IMR-90 (cell line): ENCODE results near the gene BOD1L2. TPM values are rescaled to one million over a fixed set of nuclear protein-coding genes. Genes with fewer than 3 reads are reported as not detected.

ENCODE experiments used
- ATAC-seq: fragments of 200-7000 bp; cut with Tn5 transposase; 2 replicates; pipeline ENCODE4 v1.9.1; 2020; ENCODE audit warnings: low read depth, mild to moderate bottlenecking, moderate library complexity
- BruUV-seq: library from RNA; stranded (reverse); fragments of 400-500 nt; replicated peaks from 2 replicates; lab custom pipeline; 2021; lab: Mats Ljungman, UMichigan
- CTCF ChIA-PET: fragments of 300-600 bp; formaldehyde crosslinking; extraction: SDS; loops from one replicate; lab custom pipeline; 2021; ENCODE audit warnings: antibody characterized with exemption; lab: Yijun Ruan, JAX
- POLR2A ChIA-PET: fragments of 300-600 bp; sonication (Branson Sonifier 250); formaldehyde crosslinking; loops from one replicate; lab custom pipeline; 2022; ENCODE audit warnings: antibody characterized with exemption; ENCODE audit not compliant: unreplicated experiment; lab: Charles Lee
- DNase-seq: peaks from one replicate; pipeline ENCODE4 v3.0.0; 2013
- H2AFZ ChIP-seq: replicated peaks from 2 replicates; pipeline ENCODE3; 2013; ENCODE audit warnings: low read length, mild to moderate bottlenecking; ENCODE audit not compliant: poor library complexity
- H2AK5ac ChIP-seq: 2 replicates; pipeline ENCODE4 v1.6.1; 2013; ENCODE audit warnings: low read depth, low read length, inconsistent platforms
- H2AK9ac ChIP-seq: replicated peaks from 2 replicates; pipeline ENCODE3; 2013; ENCODE audit warnings: mild to moderate bottlenecking, low read depth, low read length, moderate library complexity; ENCODE audit not compliant: poor library complexity
- H2BK120ac ChIP-seq: 2 replicates; pipeline ENCODE4 v1.6.1; 2013; ENCODE audit warnings: low read depth, low read length, inconsistent platforms
- H2BK15ac ChIP-seq: 3 replicates; pipeline ENCODE4 v1.6.1; 2013; ENCODE audit warnings: low read depth, low read length, inconsistent platforms
- H2BK20ac ChIP-seq: 2 replicates; pipeline ENCODE4 v1.6.1; 2013; ENCODE audit warnings: low read depth, mild to moderate bottlenecking, inconsistent platforms, low read length, moderate library complexity
- H2BK5ac ChIP-seq: 2 replicates; pipeline ENCODE4 v1.6.1; 2013; ENCODE audit warnings: mild to moderate bottlenecking, low read depth, low read length, inconsistent platforms; ENCODE audit not compliant: poor library complexity, severe bottlenecking
- H3K14ac ChIP-seq: replicated peaks from 2 replicates; pipeline ENCODE4 v1.6.1; 2013; ENCODE audit warnings: low read depth, low read length, inconsistent platforms
- H3K18ac ChIP-seq: 2 replicates; pipeline ENCODE4 v1.6.1; 2013; ENCODE audit warnings: low read depth, low read length, control low read depth
- H3K23ac ChIP-seq: 2 replicates; pipeline ENCODE4 v1.6.1; 2013; ENCODE audit warnings: low read depth, low read length, inconsistent platforms
- H3K27ac ChIP-seq: 2 replicates; pipeline ENCODE4 v1.5.1; 2013; ENCODE audit warnings: mild to moderate bottlenecking, control low read depth, low read length; ENCODE audit not compliant: insufficient read depth
- H3K27me3 ChIP-seq: 2 replicates; pipeline ENCODE4 v1.6.1; 2013; ENCODE audit warnings: low read length; ENCODE audit not compliant: control insufficient read depth, insufficient read depth
- H3K36me3 ChIP-seq: 2 replicates; pipeline ENCODE4 v1.6.1; 2013; ENCODE audit warnings: low read length, mixed read lengths; ENCODE audit not compliant: control insufficient read depth, insufficient read depth
- H3K4ac ChIP-seq: 2 replicates; pipeline ENCODE4 v1.6.1; 2013; ENCODE audit warnings: low read depth, low read length, inconsistent platforms
- H3K4me1 ChIP-seq: 2 replicates; pipeline ENCODE4 v1.6.1; 2013; ENCODE audit warnings: low read length, mixed read lengths; ENCODE audit not compliant: control insufficient read depth, insufficient read depth
- H3K4me2 ChIP-seq: 2 replicates; pipeline ENCODE4 v1.6.1; 2013; ENCODE audit warnings: low read depth, mild to moderate bottlenecking, control low read depth, low read length, moderate library complexity
- H3K4me3 ChIP-seq: 2 replicates; pipeline ENCODE4 v1.5.1; 2013; ENCODE audit warnings: low read depth, mild to moderate bottlenecking, control low read depth, low read length, moderate library complexity; ENCODE audit not compliant: insufficient read depth
- H3K56ac ChIP-seq: 2 replicates; pipeline ENCODE4 v1.6.1; 2013; ENCODE audit warnings: low read length, inconsistent platforms; ENCODE audit not compliant: insufficient read depth; ENCODE audit errors: extremely low read depth
- H3K79me1 ChIP-seq, 2 experiments: 2 replicates each; pipeline ENCODE4 v1.6.1; 2013; ENCODE audit warnings: low read length in 2 of 2, inconsistent platforms in 1 of 2, low read depth in 1 of 2
- H3K9ac ChIP-seq: 2 replicates; pipeline ENCODE4 v1.6.1; 2013; ENCODE audit warnings: low read depth, low read length, control low read depth
- H3K9me1 ChIP-seq: 2 replicates; pipeline ENCODE4 v1.6.1; 2013; ENCODE audit warnings: low read length, inconsistent platforms; ENCODE audit not compliant: insufficient read depth
- H3K9me3 ChIP-seq: 2 replicates; pipeline ENCODE4 v1.6.1; 2013; ENCODE audit warnings: low read length; ENCODE audit not compliant: control insufficient read depth, insufficient read depth
- H4K20me1 ChIP-seq: 2 replicates; pipeline ENCODE4 v1.6.1; 2013; ENCODE audit warnings: low read length, inconsistent platforms; ENCODE audit not compliant: insufficient read depth
- H4K5ac ChIP-seq: 2 replicates; pipeline ENCODE4 v1.6.1; 2013; ENCODE audit warnings: mild to moderate bottlenecking, low read depth, low read length, control low read depth
- H4K8ac ChIP-seq, 2 experiments: 2 replicates each; pipeline ENCODE4 v1.6.1; 2013; ENCODE audit warnings: low read depth in 2 of 2, low read length in 2 of 2, control low read depth in 1 of 2, inconsistent platforms in 1 of 2
- H4K91ac ChIP-seq: 2 replicates; pipeline ENCODE4 v1.6.1; 2013; ENCODE audit warnings: low read depth, low read length, inconsistent platforms; ENCODE audit not compliant: insufficient read depth
- BHLHE40 ChIP-seq: fragments of 150-350 bp; IDR thresholded peaks from 2 replicates; pipeline ENCODE4 v1.6.1; 2016; ENCODE audit warnings: mild to moderate bottlenecking, low read depth, low read length
- CEBPB ChIP-seq: IDR thresholded peaks from 2 replicates; pipeline ENCODE4 v1.6.1; 2012; ENCODE audit warnings: low read depth, low read length, improper control_type of control experiment
- CHD1 ChIP-seq: IDR thresholded peaks from 2 replicates; pipeline ENCODE4 v1.6.1; 2012; ENCODE audit warnings: low read depth, low read length, improper control_type of control experiment
- FOS ChIP-seq: fragments of 150-350 bp; IDR thresholded peaks from 2 replicates; pipeline ENCODE4 v1.6.1; 2016; ENCODE audit warnings: low read depth, low read length
- MAFK ChIP-seq: IDR thresholded peaks from 2 replicates; pipeline ENCODE4 v1.6.1; 2012; ENCODE audit warnings: low read depth, low read length, improper control_type of control experiment
- MAZ ChIP-seq: IDR thresholded peaks from 2 replicates; pipeline ENCODE4 v1.6.1; 2012; ENCODE audit warnings: low read depth, mild to moderate bottlenecking, low read length, improper control_type of control experiment, moderate library complexity, borderline replicate concordance
- MXI1 ChIP-seq: IDR thresholded peaks from 2 replicates; pipeline ENCODE4 v1.6.1; 2012; ENCODE audit warnings: low read depth, mild to moderate bottlenecking, low read length, moderate library complexity, borderline replicate concordance
- NFE2L2 ChIP-seq: fragments of 150-350 bp; IDR thresholded peaks from 2 replicates; pipeline ENCODE4 v1.6.1; 2016; ENCODE audit warnings: low read depth, mild to moderate bottlenecking, low read length
- POLR2A ChIP-seq: IDR thresholded peaks from 2 replicates; pipeline ENCODE4 v1.6.1; 2012; ENCODE audit warnings: mild to moderate bottlenecking, low read depth, low read length
- RAD21 ChIP-seq: IDR thresholded peaks from 2 replicates; pipeline ENCODE4 v1.6.1; 2012; ENCODE audit warnings: low read length, improper control_type of control experiment
- RCOR1 ChIP-seq: IDR thresholded peaks from 2 replicates; pipeline ENCODE4 v1.6.1; 2012; ENCODE audit warnings: mild to moderate bottlenecking, low read length, improper control_type of control experiment; ENCODE audit not compliant: insufficient replicate concordance
- RFX5 ChIP-seq: IDR thresholded peaks from 2 replicates; pipeline ENCODE4 v1.8.0; 2012; ENCODE audit warnings: low read depth, mild to moderate bottlenecking, low read length, moderate library complexity
- SMC3 ChIP-seq: fragments of 150-350 bp; IDR thresholded peaks from 2 replicates; pipeline ENCODE4 v1.6.1; 2016; ENCODE audit warnings: low read depth, mild to moderate bottlenecking, antibody characterized with exemption, low read length, moderate library complexity
- WGBS, 2 experiments: methylation state at CpG; one replicate each; pipeline versions ENCODE4 v1.1.5 to v1.1.7; 2013; ENCODE audit warnings: missing lambda C conversion rate in 2 of 2; ENCODE audit not compliant: insufficient read length in 1 of 2; ENCODE audit errors: extremely low coverage in 2 of 2; 5-methylcytosine and 5-hydroxymethylcytosine counted together
- dilution Hi-C: fragments of 300-500 bp; cut with HindIII; formaldehyde crosslinking; loops from one replicate; pipeline ENCODE4 v1.14.3; 2018; ENCODE audit warnings: low sequenced_read_pairs; ENCODE audit not compliant: unreplicated experiment
- in situ Hi-C: fragments of 300-500 bp; cut with MboI; formaldehyde crosslinking; loops from 3 replicates; pipeline ENCODE4 v1.14.3; 2019; ENCODE audit warnings: low sequenced_read_pairs, inconsistent platforms, mixed read lengths
- intact Hi-C: fragments of 100-400 bp; cut with micrococcal nuclease; formaldehyde crosslinking; loops from 2 replicates; pipeline ENCODE4 v1.10.0; 2022
- polyA plus RNA-seq, 3 experiments: library from polyadenylated mRNA; depleted of rRNA; stranded (reverse); fragments of >200 nt; gene quantifications; 2 replicates each; pipeline ENCODE4 v1.2.3, GENCODE V29; 2012; ENCODE audit warnings: low replicate concordance in 1 of 3
- total RNA-seq: library from RNA; depleted of rRNA; stranded (reverse); fragments of >200 nt; gene quantifications from 2 replicates; pipeline ENCODE4 v1.2.3, GENCODE V29; 2012
- TF ChIP-seq, protein P1 (sequence below): fragments of 150-350 bp; IDR thresholded peaks from 2 replicates; pipeline ENCODE4 v1.6.1; 2017; ENCODE audit warnings: mild to moderate bottlenecking, antibody characterized with exemption, low read length, low read depth
- TF ChIP-seq, protein P2 (sequence below): conservative IDR thresholded peaks from 2 replicates; pipeline ENCODE4 v1.5.1; 2012; ENCODE audit warnings: mild to moderate bottlenecking, low read depth, low read length, improper control_type of control experiment
- TF ChIP-seq, protein P3 (sequence below): fragments of 150-350 bp; IDR thresholded peaks from 2 replicates; pipeline ENCODE4 v1.6.1; 2016; ENCODE audit warnings: low read depth, mild to moderate bottlenecking, low read length, moderate library complexity, borderline replicate concordance

Gene BOD1L2
- total and polyA plus RNA-seq, 2 of the 4 experiments (the other 2 are of a cell fraction) = not detected

DNA sequence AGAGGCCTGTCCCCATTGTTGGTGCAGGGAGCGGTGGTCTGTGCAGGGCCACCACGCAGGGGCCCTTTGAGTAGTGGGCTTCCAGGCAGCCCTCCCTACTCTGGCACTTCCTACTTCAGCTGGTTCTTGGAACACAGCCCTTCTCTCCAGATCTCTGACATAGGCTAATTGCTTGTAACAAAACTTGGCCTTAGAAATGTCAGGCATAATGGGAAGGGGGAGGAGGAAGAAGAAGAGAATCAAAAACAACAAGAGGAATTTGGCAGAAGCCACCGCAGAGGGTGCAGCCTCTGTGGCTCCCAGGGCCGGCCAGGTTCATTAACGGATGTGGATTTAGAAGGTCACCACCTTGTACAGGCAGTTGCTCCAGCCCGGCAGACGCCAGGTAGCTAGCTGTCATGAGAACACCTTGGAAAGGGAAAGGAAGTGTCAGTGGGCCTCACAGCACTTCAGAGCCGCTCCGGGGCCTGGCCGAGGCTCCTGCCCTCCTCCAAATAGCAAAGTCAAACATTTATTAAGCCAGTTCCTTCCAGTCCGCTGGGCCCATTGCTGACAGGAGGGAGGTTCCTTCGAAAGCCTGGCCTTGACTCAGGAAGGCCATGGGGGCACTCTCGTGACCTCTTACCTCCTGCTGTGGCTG lies 7.4 kb downstream of the BOD1L2 start:
- ATAC-seq (no peak), DNase-seq (no peak)
- POLR2A ChIA-PET = no interaction called here
- no peak overlapping the region for H4K5ac ChIP-seq
- no peak overlapping the region for H2BK15ac ChIP-seq
- 10% methylated on average over 6 of the region's 13 CpGs; no CpG with 5 or more reads in 1 of the 2 experiments for WGBS, 2 experiments
- intact Hi-C loops (no loop called here), dilution Hi-C loops (no loop called here), in situ Hi-C loops (no loop called here)
- no peak overlapping the region for H3K4me3 ChIP-seq
- no peak overlapping the region for H2AK9ac ChIP-seq
- no peak overlapping the region for H2AK5ac ChIP-seq
- no peak overlapping the region for H2BK5ac ChIP-seq
- CTCF ChIA-PET = no interaction called here
- H3K9me3 ChIP-seq = no peaks in the 10 kb centered on the region
- TF ChIP-seq RCOR1 = no peak
- TF ChIP-seq NFE2L2 = no peak
- no peak for TF ChIP-seq SMC3
- TF ChIP-seq BHLHE40 = no peak
- TF ChIP-seq, protein P1, sequence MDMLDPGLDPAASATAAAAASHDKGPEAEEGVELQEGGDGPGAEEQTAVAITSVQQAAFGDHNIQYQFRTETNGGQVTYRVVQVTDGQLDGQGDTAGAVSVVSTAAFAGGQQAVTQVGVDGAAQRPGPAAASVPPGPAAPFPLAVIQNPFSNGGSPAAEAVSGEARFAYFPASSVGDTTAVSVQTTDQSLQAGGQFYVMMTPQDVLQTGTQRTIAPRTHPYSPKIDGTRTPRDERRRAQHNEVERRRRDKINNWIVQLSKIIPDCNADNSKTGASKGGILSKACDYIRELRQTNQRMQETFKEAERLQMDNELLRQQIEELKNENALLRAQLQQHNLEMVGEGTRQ = no peak
- TF ChIP-seq, protein P2, sequence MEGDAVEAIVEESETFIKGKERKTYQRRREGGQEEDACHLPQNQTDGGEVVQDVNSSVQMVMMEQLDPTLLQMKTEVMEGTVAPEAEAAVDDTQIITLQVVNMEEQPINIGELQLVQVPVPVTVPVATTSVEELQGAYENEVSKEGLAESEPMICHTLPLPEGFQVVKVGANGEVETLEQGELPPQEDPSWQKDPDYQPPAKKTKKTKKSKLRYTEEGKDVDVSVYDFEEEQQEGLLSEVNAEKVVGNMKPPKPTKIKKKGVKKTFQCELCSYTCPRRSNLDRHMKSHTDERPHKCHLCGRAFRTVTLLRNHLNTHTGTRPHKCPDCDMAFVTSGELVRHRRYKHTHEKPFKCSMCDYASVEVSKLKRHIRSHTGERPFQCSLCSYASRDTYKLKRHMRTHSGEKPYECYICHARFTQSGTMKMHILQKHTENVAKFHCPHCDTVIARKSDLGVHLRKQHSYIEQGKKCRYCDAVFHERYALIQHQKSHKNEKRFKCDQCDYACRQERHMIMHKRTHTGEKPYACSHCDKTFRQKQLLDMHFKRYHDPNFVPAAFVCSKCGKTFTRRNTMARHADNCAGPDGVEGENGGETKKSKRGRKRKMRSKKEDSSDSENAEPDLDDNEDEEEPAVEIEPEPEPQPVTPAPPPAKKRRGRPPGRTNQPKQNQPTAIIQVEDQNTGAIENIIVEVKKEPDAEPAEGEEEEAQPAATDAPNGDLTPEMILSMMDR = no peak
- TF ChIP-seq, protein P3, sequence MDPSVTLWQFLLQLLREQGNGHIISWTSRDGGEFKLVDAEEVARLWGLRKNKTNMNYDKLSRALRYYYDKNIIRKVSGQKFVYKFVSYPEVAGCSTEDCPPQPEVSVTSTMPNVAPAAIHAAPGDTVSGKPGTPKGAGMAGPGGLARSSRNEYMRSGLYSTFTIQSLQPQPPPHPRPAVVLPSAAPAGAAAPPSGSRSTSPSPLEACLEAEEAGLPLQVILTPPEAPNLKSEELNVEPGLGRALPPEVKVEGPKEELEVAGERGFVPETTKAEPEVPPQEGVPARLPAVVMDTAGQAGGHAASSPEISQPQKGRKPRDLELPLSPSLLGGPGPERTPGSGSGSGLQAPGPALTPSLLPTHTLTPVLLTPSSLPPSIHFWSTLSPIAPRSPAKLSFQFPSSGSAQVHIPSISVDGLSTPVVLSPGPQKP = no peak
- no peak for TF ChIP-seq MAFK
- no peak for TF ChIP-seq POLR2A
- no peak for TF ChIP-seq CEBPB
- no peak for TF ChIP-seq MAZ
- no peak for TF ChIP-seq MXI1
- TF ChIP-seq FOS = no peak
- TF ChIP-seq RFX5 = no peak
- no peak for TF ChIP-seq CHD1
- no peak for TF ChIP-seq RAD21
- no peak overlapping the region for H3K18ac ChIP-seq
- no peak overlapping the region for H3K56ac ChIP-seq
- no peak overlapping the region for H2BK20ac ChIP-seq
- no peaks in the 10 kb centered on the region for H3K36me3 ChIP-seq
- H4K91ac ChIP-seq = no peak overlapping the region
- H3K4me1 ChIP-seq = no peaks in the 10 kb centered on the region
- H3K4ac ChIP-seq = no peak overlapping the region
- no peak overlapping the region for H2BK120ac ChIP-seq
- H3K27ac ChIP-seq = no peak overlapping the region
- no TSS peak for BruUV-seq
- no peak overlapping the region for H4K8ac ChIP-seq
- no peak overlapping the region for H3K14ac ChIP-seq
- no peaks in the 10 kb centered on the region for H4K20me1 ChIP-seq
- no peaks in the 10 kb centered on the region for H3K27me3 ChIP-seq
- no peaks in the 10 kb centered on the region for H3K79me1 ChIP-seq
- H3K4me2 ChIP-seq = no peak overlapping the region
- no peak overlapping the region for H3K23ac ChIP-seq
- no peak overlapping the region for H3K9ac ChIP-seq
- no peak overlapping the region for H2AFZ ChIP-seq
- H3K9me1 ChIP-seq = no peaks in the 10 kb centered on the region
